Stimulated activated CD8-positive, alpha-beta memory T cell treated with anti-CD3 and anti-CD28 coated beads, Interleukin-2, amount 100 ng/mL, for 48 hours (primary cell): ENCODE results near the gene GRK4.
"Not testable (repeated sequence)": the region's sequence is repeated elsewhere in the genome, so short reads cannot be mapped to it uniquely, and the experiment has no call there.

Source experiments
- DNase-seq, 2 donors: peaks; one replicate each; pipeline ENCODE4 v3.0.0-alpha.2; 2020; ENCODE audit warnings: low read depth in 2 of 2

Gene GRK4

GRCh38 chr4:2930758-2931511 is 32.4 kb upstream of the GRK4 start:
- no peak for DNase-seq

GRCh38 chr4:2931512-2932301 is 31.7 kb upstream of the GRK4 start:
- DNase-seq: no peak

DNA sequence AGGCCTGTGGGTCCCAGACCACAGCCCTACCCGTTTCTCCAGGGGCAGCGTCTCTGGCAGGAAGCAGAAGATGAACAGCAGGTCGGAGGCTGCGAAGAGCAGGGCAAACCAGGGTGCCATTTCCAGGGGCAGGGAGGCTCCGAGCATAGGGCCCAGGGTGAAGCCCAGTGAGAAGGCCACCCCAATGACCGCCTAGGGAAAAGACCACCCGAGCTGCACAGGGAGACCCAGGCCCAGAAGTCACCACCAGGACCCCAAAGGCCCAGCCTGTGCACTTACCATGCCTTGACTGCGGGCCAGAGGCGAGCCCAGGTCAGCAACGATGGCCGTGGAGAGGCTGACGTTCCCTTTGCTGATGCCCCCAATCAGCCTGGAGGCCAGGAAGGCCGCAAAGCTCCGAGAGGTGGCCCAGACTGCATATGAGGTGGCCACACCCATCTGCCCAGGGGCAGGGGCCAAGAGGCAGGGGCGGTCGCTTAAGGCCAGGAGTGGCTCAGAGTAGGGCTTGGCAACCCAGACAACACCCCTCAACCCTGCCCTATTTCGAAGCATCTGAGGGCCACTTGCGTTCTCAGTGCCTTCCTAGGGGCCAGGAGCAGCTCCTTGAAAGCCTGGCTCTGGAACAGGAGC is 30.9 kb upstream of the GRK4 start:
- DNase-seq: no peak

GRCh38 chr4:2932951-2933565 is 30.3 kb upstream of the GRK4 start:
- DNase-seq: no peak

DNA sequence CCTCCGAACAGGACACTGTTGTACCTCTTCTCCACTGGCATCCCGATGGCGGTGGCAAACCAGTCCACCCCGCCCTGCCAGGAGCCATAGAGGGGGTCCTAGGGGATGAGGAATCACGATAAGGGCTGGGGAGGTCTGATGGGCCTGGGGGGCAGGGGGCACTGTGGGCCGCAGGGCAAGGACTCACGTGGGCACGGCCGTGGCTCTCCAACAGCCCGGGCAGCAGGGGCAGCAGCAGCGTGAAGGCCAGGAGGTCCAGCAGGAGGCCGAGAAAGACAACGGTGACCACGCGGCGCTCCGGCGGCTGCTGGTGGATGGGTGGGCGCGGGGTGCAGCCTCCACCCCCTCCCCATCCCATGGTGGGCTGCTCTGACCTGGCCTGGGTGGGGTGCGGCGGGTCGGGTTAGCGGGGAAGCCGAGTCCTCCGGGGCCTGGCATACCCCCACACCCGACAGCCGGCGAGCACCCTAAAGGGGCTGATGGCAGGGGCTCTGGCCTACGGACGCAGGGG is 29.8 kb upstream of the GRK4 start:
- DNase-seq: no peak

- DNase-seq: no peak
These were observed 29.1 kb upstream of the GRK4 start for GRCh38 chr4:2934077-2934812.

DNA sequence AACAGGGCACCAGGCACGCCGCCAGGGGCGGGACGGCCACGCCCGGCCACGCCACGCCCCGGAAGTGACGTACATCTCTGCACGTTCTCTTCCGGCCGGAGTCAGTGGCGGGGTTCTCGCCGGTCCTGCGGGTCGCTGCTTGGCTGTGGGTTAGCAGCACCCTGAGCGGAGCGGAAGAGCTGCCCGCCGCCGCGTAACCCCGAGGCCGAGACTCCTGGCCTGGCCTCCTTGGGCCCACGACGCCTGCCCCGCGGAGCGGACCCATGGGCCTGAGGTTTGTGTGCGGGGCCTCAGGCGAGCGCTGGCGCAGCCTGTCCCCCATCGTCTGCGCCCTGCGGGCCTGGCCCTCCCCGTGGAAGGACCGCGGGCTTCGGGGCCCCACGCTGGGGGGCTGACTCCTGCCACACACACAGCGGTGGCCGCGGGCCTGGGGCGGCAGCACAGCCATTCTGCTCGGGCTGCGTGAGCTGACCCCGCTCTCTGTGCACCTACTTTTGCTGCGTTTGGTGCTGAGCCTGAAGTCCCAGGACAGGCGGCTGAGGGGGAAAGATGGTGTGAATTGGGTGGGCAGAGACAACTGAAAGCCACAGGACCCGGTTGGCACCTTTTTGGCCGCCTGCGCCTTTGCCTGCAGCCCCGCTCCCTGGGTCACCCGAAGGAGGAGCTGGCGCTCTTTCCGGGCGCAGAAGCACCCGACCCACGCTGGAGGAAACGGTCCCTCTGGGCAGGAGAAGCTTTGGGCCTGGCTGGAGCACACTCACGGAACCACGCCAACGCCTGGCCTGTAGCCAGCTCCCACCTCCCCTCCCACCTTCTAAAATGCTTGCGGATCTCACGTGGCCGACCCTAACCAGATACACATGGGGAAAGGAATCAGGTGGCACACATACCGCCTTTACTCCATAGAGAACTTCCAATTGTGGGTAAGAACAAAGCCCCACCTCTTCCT is 28.3 kb upstream of the GRK4 start:
- peak; percentile 97 to 98 for DNase-seq

- DNase-seq: peak in 1 of 2 donors; percentile 72
These were observed 27.3 kb upstream of the GRK4 start for GRCh38 chr4:2935762-2936743.

DNA sequence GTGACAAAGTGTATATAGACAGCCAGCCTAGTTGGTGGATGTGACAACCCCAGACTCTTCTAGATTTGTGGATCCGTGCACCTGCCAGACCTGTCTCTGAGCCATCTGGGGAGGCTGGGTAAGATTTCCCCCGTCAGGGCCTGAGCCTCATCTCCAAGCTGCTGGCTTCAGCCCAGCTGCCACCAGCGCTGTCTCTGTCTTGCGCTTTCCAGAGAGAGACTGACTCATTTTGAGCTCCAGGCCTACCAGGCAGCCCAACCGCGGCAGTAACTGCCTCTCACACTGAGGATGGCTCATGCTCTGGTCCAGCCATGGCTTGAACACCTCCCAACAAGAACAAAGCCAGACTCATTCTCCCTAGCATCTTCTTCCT is 26.6 kb upstream of the GRK4 start:
- DNase-seq: peak in 1 of 2 donors; percentile 60

- no peak for DNase-seq
These were observed 26.1 kb upstream of the GRK4 start for GRCh38 chr4:2937146-2937857.

DNA sequence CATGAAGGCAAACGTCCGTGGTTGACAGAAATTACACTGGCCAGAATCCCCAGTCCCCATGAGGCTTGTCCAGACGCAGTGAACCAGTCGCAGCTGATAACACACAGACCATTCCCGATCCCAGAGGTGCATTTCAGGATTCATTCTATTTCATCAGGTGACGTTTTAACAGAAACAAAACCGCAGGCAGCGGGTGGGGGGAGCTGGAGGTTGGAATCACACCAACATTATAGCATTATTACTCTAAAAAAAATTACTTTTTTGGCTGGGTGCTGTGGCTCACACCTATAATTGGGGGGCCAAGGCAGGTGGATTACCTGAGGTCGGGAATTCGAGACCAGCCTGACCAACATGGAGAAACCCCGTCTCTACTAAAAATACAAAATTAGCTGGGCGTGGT is 25.4 kb upstream of the GRK4 start:
- DNase-seq: no peak

DNA sequence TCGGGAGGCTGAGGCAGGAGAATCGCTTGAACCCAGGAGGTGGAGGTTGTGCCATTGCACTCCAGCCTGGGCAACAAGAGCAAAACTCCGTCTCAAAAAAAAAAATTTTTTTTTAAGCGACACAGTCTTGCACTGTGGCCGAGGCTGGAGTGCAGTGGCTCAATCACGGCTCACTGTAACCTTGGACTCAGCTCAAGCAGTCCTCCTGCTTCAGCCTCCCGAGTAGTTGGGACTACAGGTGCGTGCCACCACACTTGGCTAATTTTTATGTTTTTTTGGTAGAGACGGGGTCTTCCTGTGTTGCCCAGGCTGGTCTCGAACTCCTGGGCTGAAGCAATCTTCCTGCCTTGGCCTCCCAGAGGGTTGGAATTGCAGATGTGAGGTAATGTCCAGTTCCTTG is 25.0 kb upstream of the GRK4 start:
- not testable (repeated sequence) for DNase-seq

GRCh38 chr4:2938906-2939305 is 24.5 kb upstream of the GRK4 start:
- DNase-seq: no peak

DNA sequence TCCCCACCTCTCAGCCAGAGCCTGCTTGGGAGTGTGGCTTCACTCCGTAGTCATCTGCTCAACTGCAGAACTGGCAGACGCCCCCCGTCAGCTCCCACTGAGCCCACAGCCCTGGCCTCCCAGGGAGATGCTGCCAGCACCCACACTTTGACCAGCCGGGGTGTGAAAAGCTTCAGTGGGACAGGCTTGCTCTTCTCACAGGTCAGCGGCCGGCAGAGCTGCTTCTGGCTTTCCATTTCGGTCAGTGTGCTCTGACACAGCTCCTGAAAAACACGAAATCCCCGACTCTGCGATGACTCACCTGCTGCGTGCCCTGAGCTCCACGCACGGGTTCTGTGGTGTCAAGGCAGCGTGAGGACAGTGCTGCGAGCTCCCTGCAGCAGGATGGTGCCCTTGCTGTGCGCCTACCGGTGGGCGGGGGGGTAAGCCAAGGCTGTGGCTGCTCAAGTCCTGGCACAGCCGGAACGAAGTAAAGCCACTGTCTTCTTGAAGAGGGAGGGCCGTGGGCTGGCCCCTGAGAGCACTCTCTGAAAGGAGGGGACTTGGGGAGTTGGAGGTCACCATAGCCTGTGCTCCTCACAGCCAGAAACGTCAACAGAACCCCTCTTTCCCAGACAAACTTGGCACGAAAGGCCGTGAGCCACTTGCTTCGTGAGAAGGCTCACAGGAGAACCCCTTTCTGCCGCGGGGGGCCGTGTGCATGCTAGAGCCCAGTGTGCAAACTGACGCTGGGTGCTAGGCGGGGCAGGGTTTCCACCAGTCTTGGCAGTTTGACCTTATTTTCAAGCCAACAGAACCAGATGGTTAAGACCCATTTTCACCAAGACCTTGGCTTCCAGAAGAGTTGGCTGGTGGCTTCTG is 23.8 kb upstream of the GRK4 start:
- DNase-seq: no peak

GRCh38 chr4:2940267-2941137 is 22.9 kb upstream of the GRK4 start:
- DNase-seq: no peak
